Eye (tissue), 1 donor: ENCODE measurements around the gene GALNT17.

ENCODE experiments used
- DNase-seq: peaks from one replicate; pipeline ENCODE4 v3.0.0-alpha.2; 2015

GALNT17 gene

GRCh38 chr7:71286924-71287323 is 155.0 kb downstream of the GALNT17 start:
- no peak for DNase-seq

GRCh38 chr7:71290452-71290851 is 158.5 kb downstream of the GALNT17 start:
- DNase-seq: no peak

DNA sequence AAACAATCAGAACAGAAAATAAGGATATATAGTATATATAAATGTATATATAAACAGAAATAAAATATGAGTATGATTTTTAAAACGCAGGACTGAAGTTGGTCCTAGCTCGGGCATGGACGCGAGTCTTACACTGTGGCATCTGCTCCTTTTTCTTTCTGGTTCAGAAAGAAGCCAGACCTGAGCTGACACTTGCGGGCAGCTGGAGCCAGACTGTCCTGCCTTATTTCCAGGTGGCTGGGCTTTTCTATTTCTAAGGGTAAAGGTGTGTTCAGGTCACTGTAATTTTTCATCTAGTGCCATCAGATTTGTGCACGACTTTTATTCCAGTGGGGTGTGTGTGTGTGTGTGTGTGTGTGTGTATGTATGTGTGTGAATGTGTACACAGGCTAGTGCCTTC is 166.4 kb downstream of the GALNT17 start:
- no peak for DNase-seq

DNA sequence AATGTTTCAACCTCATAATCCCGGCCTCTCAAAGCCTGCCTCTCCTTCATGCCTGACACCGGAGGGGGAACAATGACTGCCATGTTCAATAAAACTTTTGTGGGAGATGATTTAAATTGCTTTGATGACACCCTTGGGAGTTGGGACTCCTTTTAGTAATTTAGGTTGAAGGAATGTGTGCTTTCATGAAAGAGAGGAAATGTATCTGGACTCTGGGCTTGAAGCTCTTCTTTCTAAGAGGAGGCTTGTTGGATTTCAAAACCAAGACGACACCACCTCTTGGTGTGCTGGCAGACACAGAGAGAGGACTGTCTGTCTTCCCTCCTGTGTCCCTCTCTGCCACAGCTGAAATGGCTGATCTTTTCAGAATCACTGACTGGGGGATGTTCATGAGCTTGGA is 168.1 kb downstream of the GALNT17 start:
- peak; percentile 80 for DNase-seq

DNA sequence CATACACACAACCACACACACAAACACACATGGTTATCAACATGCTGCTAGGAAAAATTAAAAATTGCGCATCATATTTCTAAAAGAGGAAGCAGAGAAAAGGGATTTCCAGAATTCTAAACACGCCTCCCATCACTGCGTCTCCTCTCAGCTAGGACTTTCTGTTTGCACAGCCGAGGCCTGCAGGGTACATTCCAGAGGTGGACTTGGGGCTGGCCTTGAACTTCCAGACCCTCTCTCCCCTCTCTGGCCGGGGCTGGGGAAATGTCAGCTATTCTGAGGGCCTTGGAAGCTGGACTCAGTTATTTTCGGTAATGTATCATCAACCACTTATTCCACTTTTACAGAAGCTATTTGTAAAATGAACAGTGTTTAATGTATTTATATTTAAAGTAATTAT is 168.7 kb downstream of the GALNT17 start:
- DNase-seq: no peak

- DNase-seq: no peak
These were observed 169.2 kb downstream of the GALNT17 start for GRCh38 chr7:71301167-71301566.

GRCh38 chr7:71303566-71303965 is 171.6 kb downstream of the GALNT17 start:
- no peak for DNase-seq

- peak; percentile 33 for DNase-seq
These were observed 176.2 kb downstream of the GALNT17 start for GRCh38 chr7:71308096-71308495.

DNA sequence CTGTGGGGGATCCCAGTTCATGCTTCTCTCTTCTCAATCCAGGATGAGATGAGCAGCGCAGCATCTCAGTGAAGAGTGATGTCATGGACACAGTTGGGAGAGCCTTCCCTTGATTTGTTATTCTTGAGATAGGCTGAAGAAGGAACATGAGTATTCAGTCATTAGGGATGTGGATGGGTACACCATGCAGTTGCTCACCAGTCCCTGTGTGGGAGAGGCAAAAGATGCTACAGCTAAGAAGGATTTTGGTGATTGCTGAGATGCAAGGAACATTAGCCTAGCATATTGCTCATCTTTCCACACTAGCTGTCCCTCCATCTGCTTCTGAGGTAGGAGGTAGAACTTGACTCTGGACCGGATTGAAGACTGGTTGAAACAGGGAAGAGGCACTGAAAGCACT is 179.6 kb downstream of the GALNT17 start:
- no peak for DNase-seq

- no peak for DNase-seq
These were observed 181.0 kb downstream of the GALNT17 start for GRCh38 chr7:71312755-71313490.

DNA sequence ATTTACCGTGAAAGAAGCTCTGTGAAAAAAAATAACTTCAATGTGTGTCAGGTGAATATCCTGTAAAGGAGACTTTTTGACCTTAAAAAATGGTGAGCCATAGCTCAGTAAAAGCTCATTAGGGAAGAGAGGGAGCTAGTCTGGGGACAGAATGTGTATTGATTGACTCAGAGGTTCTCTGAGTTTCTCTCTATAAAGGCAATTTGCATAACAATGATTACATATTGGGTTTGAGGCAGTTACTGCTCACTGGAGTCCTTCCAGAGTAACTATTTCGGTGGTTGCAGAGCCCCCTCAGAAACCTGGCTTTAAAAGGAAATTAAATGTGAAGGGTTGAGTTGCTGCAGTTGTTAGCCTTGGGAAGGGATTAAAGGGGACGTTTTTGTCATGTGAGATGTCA is 181.6 kb downstream of the GALNT17 start:
- no peak for DNase-seq

DNA sequence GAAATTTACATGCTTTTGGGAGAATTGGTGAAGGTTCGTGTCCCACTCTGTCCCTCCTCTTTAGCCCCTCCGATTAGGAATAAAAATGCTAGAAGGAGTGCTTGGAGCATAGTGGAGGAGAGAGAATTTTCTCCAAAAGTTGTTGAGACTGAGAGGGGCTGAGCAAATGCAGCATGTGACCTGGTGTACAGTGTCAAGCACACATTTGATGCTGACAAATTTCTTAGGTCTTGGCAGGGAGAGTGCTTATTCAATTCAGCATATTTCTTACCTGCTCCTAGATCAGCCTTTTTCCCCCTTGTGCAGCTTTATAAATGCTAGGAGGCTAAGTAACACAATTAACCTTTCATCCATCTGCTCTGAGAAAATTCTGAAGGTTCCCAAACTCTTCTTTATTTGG is 189.0 kb downstream of the GALNT17 start:
- DNase-seq: no peak

GRCh38 chr7:71322201-71322600 is 190.3 kb downstream of the GALNT17 start:
- DNase-seq: no peak

DNA sequence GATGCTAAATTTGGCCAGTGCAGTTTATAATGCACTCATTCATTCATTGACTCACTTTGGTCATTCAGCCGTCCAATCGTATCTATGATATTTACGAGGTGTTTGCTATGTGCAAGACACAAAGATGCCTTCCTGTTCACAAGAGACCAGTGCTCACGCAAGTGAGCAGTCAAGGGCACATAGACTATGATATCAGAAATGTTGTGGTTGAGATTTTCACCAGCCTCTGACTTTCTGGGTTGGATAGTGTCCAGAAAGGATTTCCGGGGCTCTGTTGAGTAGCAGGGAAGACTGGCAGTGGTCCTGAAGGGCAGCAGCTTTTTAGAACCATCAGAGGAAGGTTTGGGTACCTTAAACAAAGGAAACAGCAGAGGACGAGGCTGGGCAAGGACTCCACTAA is 191.8 kb downstream of the GALNT17 start:
- DNase-seq: no peak

- no peak for DNase-seq
These were observed 193.2 kb downstream of the GALNT17 start for GRCh38 chr7:71325151-71325550.

DNA sequence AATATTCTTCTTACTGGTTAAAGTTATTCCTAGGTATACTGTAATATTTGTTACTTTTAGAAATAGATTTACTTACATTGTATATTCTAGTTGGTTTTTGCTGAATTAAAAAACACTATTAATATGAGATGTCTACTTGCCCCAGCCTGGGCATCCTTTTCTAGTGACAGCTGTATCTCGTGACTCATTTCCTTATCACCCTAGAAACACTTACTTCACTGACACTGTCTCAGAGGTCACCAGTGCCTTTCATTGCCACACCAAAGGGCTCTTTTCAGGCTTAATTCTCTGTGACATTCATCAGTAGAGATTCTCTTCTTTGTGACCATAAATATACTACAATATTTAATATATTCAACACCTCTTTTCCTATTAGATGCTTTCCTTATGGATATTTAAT is 194.7 kb downstream of the GALNT17 start:
- DNase-seq: no peak

DNA sequence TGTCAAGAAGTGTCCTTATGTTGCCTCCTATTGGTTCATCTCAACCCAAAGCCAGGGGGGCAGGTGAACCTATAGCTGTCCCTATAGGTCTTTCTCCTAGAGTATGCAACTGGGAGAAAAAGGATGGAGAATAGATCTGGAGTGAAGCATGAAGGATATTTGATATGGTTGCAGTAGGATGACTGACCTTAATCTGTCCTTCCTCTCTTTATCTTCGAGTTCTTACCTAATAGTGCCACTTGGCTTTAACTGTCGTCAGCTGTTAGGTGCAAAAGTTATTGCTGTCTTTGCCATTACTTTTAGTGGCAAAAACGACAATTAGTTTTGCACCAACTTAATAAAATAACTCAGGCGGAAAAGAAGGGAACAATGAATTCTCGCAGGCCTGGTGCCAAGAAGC is 196.0 kb downstream of the GALNT17 start:
- DNase-seq: no peak

DNA sequence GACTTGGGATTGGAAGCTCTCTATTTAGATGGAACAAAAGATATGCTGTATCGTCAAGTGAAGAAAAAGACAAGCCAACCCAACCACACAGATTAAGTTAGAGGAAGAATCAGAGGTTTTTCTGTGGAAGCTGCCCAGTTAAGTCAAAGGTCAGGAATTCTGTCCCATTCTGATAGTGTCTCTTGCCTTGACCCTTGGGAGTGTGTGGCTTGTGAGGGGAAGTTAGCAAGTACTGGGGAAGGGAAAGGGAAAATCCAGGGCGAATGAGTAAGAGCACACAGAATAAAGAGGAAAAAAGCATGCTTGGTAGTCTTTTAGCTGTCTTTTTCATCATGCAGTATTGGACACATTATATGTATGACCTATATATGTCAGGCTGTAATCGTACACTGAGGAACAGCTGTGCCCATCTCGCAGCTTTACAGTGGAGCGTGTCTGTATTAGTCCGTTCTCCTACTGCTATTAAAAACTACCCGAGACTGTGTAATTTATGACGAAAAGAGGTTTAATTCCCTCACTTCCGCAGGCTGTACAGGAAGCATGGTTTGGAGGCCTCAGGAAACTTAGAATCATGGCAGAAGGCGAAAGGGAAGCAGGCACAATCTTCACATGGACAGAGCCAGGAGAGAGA is 197.2 kb downstream of the GALNT17 start:
- DNase-seq: peak; percentile 57

GRCh38 chr7:71332207-71332606 is 200.3 kb downstream of the GALNT17 start:
- DNase-seq: no peak

- DNase-seq: no peak
These were observed 202.6 kb downstream of the GALNT17 start for GRCh38 chr7:71334541-71334940.

- DNase-seq: no peak
These were observed 206.9 kb downstream of the GALNT17 start for GRCh38 chr7:71338866-71339265.

- DNase-seq: peak; percentile 33
These were observed 208.0 kb downstream of the GALNT17 start for GRCh38 chr7:71339924-71340323.

DNA sequence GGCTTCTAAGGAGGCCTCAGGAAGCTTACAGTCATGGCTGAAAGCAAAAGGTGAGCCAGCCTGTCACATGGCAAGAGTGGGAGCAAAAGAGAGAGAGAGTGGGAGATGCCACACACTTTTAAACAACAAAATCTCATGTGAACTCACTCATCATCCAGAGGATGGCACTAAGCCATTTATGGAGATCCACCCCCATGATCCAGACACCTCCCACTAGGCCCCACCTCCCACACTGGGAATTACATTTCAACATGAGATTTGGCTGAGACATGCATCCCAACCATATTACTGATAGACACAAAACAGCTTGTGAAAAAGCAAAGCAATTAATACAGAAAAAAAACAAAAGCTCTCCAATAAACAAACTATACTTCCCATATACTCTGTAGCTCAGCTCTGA is 210.3 kb downstream of the GALNT17 start:
- no peak for DNase-seq

DNA sequence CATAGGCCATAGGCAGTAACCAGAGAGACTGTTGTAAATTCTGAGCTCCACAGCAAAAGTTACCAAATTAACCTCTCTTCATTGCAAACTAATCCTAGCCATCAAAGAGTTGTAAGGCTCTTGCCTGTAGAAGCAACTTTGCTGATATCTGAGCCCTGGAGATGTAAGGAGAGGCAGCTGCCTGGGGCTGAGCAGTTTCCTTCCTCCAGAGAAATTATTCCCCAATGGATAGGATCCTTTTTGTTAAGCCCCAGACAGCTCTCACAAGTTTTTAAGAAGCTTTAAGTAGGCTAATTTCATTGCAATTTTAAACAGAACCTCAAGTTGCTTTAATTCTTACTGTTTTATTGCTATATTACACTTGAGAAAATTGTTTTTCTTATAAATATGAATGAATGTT is 211.1 kb downstream of the GALNT17 start:
- DNase-seq: no peak

DNA sequence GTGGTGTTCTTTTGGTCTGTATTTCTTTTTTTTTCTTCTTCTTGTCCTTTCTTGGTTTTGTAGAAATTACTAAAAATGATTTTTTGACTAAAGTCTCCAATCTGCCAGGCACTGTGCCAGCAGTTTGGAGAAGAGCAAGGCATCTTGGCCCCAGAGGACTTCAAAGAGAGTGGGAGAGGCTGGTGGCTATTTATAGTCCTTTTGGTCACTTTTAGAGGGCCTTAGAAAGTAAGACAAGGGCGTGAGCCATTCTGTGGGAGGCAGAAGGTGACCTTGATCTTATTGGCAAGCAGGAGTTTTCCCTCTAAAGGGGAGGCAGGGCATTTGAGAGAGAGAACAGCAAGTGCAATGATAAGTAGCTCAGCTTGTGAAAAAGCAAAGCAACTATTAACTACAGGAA is 211.9 kb downstream of the GALNT17 start:
- DNase-seq: no peak
